Liver (tissue), 9 donors: Measurements from ENCODE around the gene PIAS1. TPM values are rescaled to one million over a fixed set of nuclear protein-coding genes. Genes with fewer than 3 reads are reported as not detected.
"Not testable (repeated sequence)": the region's sequence is repeated elsewhere in the genome, so short reads cannot be mapped to it uniquely, and the experiment has no call there.

Experiments
- DNase-seq: peaks from one replicate; pipeline ENCODE4 v3.0.0-alpha.2; 2017; ENCODE audit warnings: low spot score
- H3K27ac ChIP-seq, 2 donors: one replicate each; pipeline ENCODE4 v1.7.0; 2013; ENCODE audit warnings: inconsistent platforms in 2 of 2, low read length in 2 of 2, control low read depth in 1 of 2, low read depth in 1 of 2, mild to moderate bottlenecking in 1 of 2
- H3K27me3 ChIP-seq, 4 donors: one replicate each; pipeline versions ENCODE4 v1.6.1 to v1.7.0; 2013; ENCODE audit warnings: low read length in 3 of 4, inconsistent platforms in 1 of 4, mild to moderate bottlenecking in 1 of 4, moderate library complexity in 1 of 4; ENCODE audit not compliant: control insufficient read depth in 4 of 4, insufficient read depth in 4 of 4
- H3K36me3 ChIP-seq, 4 donors: one replicate each; pipeline versions ENCODE4 v1.6.1 to v1.7.0; 2013; ENCODE audit warnings: low read length in 3 of 4, mild to moderate bottlenecking in 3 of 4, low read depth in 1 of 4, moderate library complexity in 1 of 4; ENCODE audit not compliant: control insufficient read depth in 4 of 4, insufficient read depth in 3 of 4
- H3K4me1 ChIP-seq, 4 donors: one replicate each; pipeline versions ENCODE4 v1.6.1 to v1.7.0; 2013; ENCODE audit warnings: low read length in 3 of 4, mild to moderate bottlenecking in 3 of 4, moderate library complexity in 1 of 4; ENCODE audit not compliant: control insufficient read depth in 4 of 4, insufficient read depth in 4 of 4
- H3K4me3 ChIP-seq, 3 donors: one replicate each; pipeline versions ENCODE4 v1.6.1 to v1.7.0; 2013; ENCODE audit warnings: low read length in 3 of 3, control low read depth in 1 of 3, low read depth in 1 of 3, mild to moderate bottlenecking in 1 of 3
- H3K9ac ChIP-seq, 2 donors: one replicate each; pipeline ENCODE4 v1.7.0; 2013; ENCODE audit warnings: low read length in 2 of 2, mild to moderate bottlenecking in 2 of 2, moderate library complexity in 2 of 2, control low read depth in 1 of 2, low read depth in 1 of 2
- H3K9me3 ChIP-seq, 4 donors: one replicate each; pipeline versions ENCODE4 v1.6.1 to v1.7.0; 2013; ENCODE audit warnings: low read length in 3 of 4; ENCODE audit not compliant: control insufficient read depth in 4 of 4
- FOXA1 ChIP-seq: IDR thresholded peaks from 2 replicates; pipeline ENCODE4 v1.6.1; 2016; ENCODE audit warnings: antibody characterized with exemption
- FOXA2 ChIP-seq: IDR thresholded peaks from 2 replicates; pipeline ENCODE4 v1.6.1; 2016; ENCODE audit warnings: antibody characterized with exemption
- GABPA ChIP-seq, 2 donors: IDR thresholded peaks in 1 of 2; conservative IDR thresholded peaks in 1 of 2; 2 replicates each; pipeline ENCODE4 v1.6.1; 2016; ENCODE audit warnings: antibody characterized with exemption in 2 of 2, mild to moderate bottlenecking in 1 of 2, moderate library complexity in 1 of 2
- HNF4A ChIP-seq, 2 donors: conservative IDR thresholded peaks; 2 replicates each; pipeline ENCODE4 v1.6.1; 2016; ENCODE audit warnings: antibody characterized with exemption in 2 of 2, mild to moderate bottlenecking in 2 of 2
- HNF4G ChIP-seq: IDR thresholded peaks from 2 replicates; pipeline ENCODE4 v1.6.1; 2016; ENCODE audit warnings: antibody characterized with exemption
- RAD21 ChIP-seq, 2 donors: IDR thresholded peaks; 2 replicates each; pipeline ENCODE4 v1.6.1; 2016; ENCODE audit warnings: antibody characterized with exemption in 2 of 2, mild to moderate bottlenecking in 2 of 2
- RXRA ChIP-seq, 2 donors: IDR thresholded peaks; 2 replicates each; pipeline ENCODE4 v1.6.1; 2017 to 2018; ENCODE audit warnings: antibody characterized with exemption in 2 of 2, mild to moderate bottlenecking in 1 of 2
- SP1 ChIP-seq: IDR thresholded peaks from 2 replicates; pipeline ENCODE4 v1.6.1; 2018; ENCODE audit warnings: antibody characterized with exemption, mild to moderate bottlenecking
- TAF1 ChIP-seq: conservative IDR thresholded peaks from 2 replicates; pipeline ENCODE4 v1.6.1; 2016; ENCODE audit warnings: antibody characterized with exemption, mild to moderate bottlenecking
- YY1 ChIP-seq: IDR thresholded peaks from 2 replicates; pipeline ENCODE4 v1.6.1; 2016; ENCODE audit warnings: antibody characterized with exemption, mild to moderate bottlenecking
- WGBS: extraction: QIAGEN DNeasy Blood & Tissue Kit; methylation state at CpG from one replicate; pipeline ENCODE4 v1.1.7; 2013; 5-methylcytosine and 5-hydroxymethylcytosine counted together
- polyA plus RNA-seq, 2 donors: library from polyadenylated mRNA; stranded (reverse) in 1 of 2; unstranded in 1 of 2; fragments of 200-250 nt in 1 of 2; fragments of >200 nt in 1 of 2; fragmentation: Nextera tagmentation in 1 of 2; extraction: Ambion mirVana in 1 of 2; gene quantifications; one replicate each; pipeline versions ENCODE4 v1.2.1 to v1.2.3, GENCODE V29; 2013 to 2015
- total RNA-seq, 2 donors: library from RNA; depleted of rRNA; stranded (reverse); fragments of >200 nt; gene quantifications; one replicate each; pipeline ENCODE4 v1.2.3, GENCODE V29; 2014
- TF ChIP-seq, protein P1 (sequence below): IDR thresholded peaks from 2 replicates; pipeline ENCODE4 v1.6.1; 2016; ENCODE audit warnings: antibody characterized with exemption, mild to moderate bottlenecking
- TF ChIP-seq, protein P2 (sequence below): IDR thresholded peaks from 2 replicates; pipeline ENCODE4 v1.6.1; 2016; ENCODE audit warnings: antibody characterized with exemption
- TF ChIP-seq, protein P3 (sequence below): IDR thresholded peaks from 2 replicates; pipeline ENCODE4 v1.6.1; 2016; ENCODE audit warnings: antibody characterized with exemption
- donor health status: healthy.
- donor health status: healthy.
- donor health status: healthy.
- donor health status: healthy.
- donor health status: healthy.

PIAS1 gene
- total and polyA plus RNA-seq, 4 donors, result 5.6 to 18.8 (median 13.2) TPM

DNA sequence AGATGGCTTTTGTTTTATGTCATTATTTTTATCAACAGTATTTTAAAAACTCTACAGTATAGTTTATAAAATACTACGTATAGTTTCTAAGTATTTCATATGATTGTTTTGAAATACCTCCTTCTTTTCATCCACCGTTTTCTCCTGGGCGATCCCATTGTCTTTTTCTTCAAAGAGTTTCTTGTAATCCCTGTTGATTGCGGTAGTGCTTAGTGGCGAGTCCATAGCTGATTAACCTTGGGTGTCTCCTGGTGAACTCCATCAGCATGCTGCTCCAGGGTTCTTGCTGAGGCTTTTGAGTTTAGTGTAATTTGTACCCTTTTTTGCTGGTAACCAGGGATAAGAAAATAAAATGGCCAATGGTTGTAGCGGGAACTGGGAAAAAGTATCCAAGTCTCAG, 3.6 kb downstream of the PIAS1 start:
- Histone ChIP-seq H3K4me3 (no peak overlapping the region), H3K27ac (no peak overlapping the region), H3K4me1 (peaks cover 5 to 41% (median 30%) of the 10 kb centered on the region in 4 donors), H3K36me3 (no peaks in the 10 kb centered on the region), H3K27me3 (no peaks in the 10 kb centered on the region), H3K9me3 (no peaks in the 10 kb centered on the region), H3K9ac (no peak overlapping the region)
- no peak for DNase-seq
- 92% methylated on average over 6 of the region's 6 CpGs for WGBS
- TF ChIP-seq SP1 (no peak), GABPA (IDR thresholded peaks at IDR 0.05 in 1 of 2, conservative IDR thresholded peaks at IDR 0.05 in 1 of 2) (no peak), RXRA (IDR thresholded peaks at IDR 0.05) (no peak), YY1 (no peak), HNF4A (conservative IDR thresholded peaks at IDR 0.05) (no peak), FOXA2 (no peak), FOXA1 (no peak)
- TF ChIP-seq, protein P1, sequence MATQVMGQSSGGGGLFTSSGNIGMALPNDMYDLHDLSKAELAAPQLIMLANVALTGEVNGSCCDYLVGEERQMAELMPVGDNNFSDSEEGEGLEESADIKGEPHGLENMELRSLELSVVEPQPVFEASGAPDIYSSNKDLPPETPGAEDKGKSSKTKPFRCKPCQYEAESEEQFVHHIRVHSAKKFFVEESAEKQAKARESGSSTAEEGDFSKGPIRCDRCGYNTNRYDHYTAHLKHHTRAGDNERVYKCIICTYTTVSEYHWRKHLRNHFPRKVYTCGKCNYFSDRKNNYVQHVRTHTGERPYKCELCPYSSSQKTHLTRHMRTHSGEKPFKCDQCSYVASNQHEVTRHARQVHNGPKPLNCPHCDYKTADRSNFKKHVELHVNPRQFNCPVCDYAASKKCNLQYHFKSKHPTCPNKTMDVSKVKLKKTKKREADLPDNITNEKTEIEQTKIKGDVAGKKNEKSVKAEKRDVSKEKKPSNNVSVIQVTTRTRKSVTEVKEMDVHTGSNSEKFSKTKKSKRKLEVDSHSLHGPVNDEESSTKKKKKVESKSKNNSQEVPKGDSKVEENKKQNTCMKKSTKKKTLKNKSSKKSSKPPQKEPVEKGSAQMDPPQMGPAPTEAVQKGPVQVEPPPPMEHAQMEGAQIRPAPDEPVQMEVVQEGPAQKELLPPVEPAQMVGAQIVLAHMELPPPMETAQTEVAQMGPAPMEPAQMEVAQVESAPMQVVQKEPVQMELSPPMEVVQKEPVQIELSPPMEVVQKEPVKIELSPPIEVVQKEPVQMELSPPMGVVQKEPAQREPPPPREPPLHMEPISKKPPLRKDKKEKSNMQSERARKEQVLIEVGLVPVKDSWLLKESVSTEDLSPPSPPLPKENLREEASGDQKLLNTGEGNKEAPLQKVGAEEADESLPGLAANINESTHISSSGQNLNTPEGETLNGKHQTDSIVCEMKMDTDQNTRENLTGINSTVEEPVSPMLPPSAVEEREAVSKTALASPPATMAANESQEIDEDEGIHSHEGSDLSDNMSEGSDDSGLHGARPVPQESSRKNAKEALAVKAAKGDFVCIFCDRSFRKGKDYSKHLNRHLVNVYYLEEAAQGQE, result no peak
- TF ChIP-seq, protein P2, sequence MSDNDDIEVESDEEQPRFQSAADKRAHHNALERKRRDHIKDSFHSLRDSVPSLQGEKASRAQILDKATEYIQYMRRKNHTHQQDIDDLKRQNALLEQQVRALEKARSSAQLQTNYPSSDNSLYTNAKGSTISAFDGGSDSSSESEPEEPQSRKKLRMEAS, result no peak

DNA sequence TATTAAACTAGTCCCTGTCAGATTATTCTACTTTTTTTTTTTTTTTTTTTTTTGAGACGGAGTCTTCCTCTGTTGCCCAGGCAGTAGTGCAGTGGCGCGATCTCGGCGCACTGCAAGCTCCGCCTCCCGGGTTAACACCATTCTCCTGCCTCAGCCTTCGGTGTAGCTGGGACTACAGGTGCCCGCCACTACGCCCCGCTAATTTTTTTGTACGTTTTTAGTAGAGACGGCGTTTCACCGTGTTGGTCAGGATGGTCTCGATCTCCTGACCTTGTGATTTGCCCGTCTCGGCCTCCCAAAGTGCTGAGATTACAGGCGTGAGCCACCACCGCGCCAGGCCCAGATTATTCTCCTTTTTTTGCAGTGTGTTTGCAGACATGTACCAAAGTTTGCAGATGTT, 4.9 kb downstream of the PIAS1 start:
- not testable (repeated sequence) for H3K9me3 ChIP-seq, H3K27ac ChIP-seq, DNase-seq, H3K4me3 ChIP-seq, H3K36me3 ChIP-seq, H3K9ac ChIP-seq, H3K27me3 ChIP-seq
- H3K4me1 ChIP-seq, result peaks cover 2 to 39% (median 26%) of the 10 kb centered on the region in 4 donors
- WGBS, result 97% methylated on average over 21 of the region's 21 CpGs

DNA sequence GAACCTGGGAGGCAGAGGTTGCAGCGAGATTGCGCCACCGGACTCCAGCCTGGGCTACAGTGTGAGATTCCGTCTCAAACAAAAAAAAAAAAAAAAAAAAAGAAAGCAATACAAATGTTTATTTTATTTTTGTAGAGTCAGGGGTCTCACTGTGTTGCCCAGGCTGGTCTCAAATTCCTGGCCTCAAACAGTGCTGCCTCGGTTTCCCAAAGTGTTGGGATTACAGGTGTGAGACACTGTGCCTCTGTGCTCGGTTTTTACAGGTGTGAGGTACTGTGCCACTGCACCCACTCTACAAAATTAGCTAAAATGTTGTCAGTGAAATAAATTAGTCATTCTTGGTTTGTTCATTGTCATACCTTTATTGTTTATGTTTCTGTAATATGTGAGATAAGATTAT, 5.5 kb downstream of the PIAS1 start:
- Histone ChIP-seq H3K9ac (no peak overlapping the region), H3K9me3 (no peaks in the 10 kb centered on the region), H3K27ac (no peak overlapping the region), H3K4me1 (peaks cover 2 to 42% (median 26%) of the 10 kb centered on the region in 4 donors), H3K36me3 (no peaks in the 10 kb centered on the region), H3K27me3 (no peaks in the 10 kb centered on the region), H3K4me3 (no peak overlapping the region)
- no peak for DNase-seq
- no peak for TF ChIP-seq HNF4G
- no peak for TF ChIP-seq FOXA1
- TF ChIP-seq TAF1, result no peak
- TF ChIP-seq, protein P3, sequence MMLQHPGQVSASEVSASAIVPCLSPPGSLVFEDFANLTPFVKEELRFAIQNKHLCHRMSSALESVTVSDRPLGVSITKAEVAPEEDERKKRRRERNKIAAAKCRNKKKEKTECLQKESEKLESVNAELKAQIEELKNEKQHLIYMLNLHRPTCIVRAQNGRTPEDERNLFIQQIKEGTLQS, result no peak
- TF ChIP-seq RAD21 (IDR thresholded peaks at IDR 0.05), result no peak
- TF ChIP-seq GABPA (IDR thresholded peaks at IDR 0.05 in 1 of 2, conservative IDR thresholded peaks at IDR 0.05 in 1 of 2), result no peak
- WGBS, result 97% methylated on average over 6 of the region's 6 CpGs
